Sciatic nerve (tissue), 2 donors: ENCODE data around the gene ATOSB. TPM values are rescaled to one million over a fixed set of nuclear protein-coding genes. Genes with fewer than 3 reads are reported as not detected.
"Not testable (repeated sequence)": the region's sequence is repeated elsewhere in the genome, so short reads cannot be mapped to it uniquely, and the experiment has no call there.

ENCODE experiments used
- ATAC-seq: fragments of 200-7000 bp; cut with Tn5 transposase; one replicate; pipeline ENCODE4 v1.9.1; 2020; ENCODE audit warnings: mild to moderate bottlenecking, moderate library complexity
- DNase-seq: peaks from one replicate; pipeline ENCODE4 v3.0.0-alpha.2; 2020; ENCODE audit warnings: low spot score
- intact Hi-C: fragments of 100-400 bp; cut with DNase I; formaldehyde crosslinking; loops from one replicate; pipeline ENCODE4 v1.14.2; 2022
- total RNA-seq: library from RNA; stranded (reverse); fragmentation: NEBNext Ultra II Directional; extraction: Animal tissue kit (Norgen Biotek cat#: 25700); gene quantifications from one replicate; pipeline ENCODE4 v1.2.1, GENCODE V29; 2021
- donor health status: DM: no; HTN: no; CAD: no.
- donor health status: DM: no; HTN: no; CAD: no.

ATOSB gene
- 15.9 TPM for total RNA-seq

GRCh38 chr9:35115680-35116538 is at the start of gene ATOSB:
ATOSB (minus strand) TSS chr9:35115862; CDS start chr9:35108274, 7,588 bp downstream.
- ATAC-seq (peak; percentile 82), DNase-seq (peak; percentile 97)
- intact Hi-C loops: loop anchor here (5.0 kb wide), 2 partner anchors 146 to 361 kb away; no protein-coding TSS in a partner anchor

GRCh38 chr9:35164711-35165110 is 49.0 kb upstream of the ATOSB start:
- no peak for DNase-seq
- no peak for ATAC-seq
- intact Hi-C loops: no loop called here

GRCh38 chr9:35163413-35163812 is 47.8 kb upstream of the ATOSB start:
- DNase-seq (no peak), ATAC-seq (no peak)
- intact Hi-C loops: no loop called here

- no peak for ATAC-seq
- DNase-seq: no peak
- intact Hi-C loops: no loop called here
Measured at GRCh38 chr9:35162605-35163315, 47.1 kb upstream of the ATOSB start.

GRCh38 chr9:35161713-35162604 is 46.3 kb upstream of the ATOSB start, which contains the start of gene UNC13B:
UNC13B (plus strand) TSS chr9:35162009; CDS start chr9:35162284, 275 bp downstream.
- DNase-seq (peak; percentile 97), ATAC-seq (peak; percentile 100)
- intact Hi-C loops: no loop called here

- intact Hi-C loops: no loop called here
Measured at GRCh38 chr9:35158501-35159280, 43.0 kb upstream of the ATOSB start.

GRCh38 chr9:35157836-35158235 is 42.2 kb upstream of the ATOSB start:
- intact Hi-C loops, DNase-seq, ATAC-seq: not testable (repeated sequence)

More at GRCh38 chr9:35158501-35159280, 43.0 kb upstream of the ATOSB start:
- ATAC-seq (no peak), DNase-seq (no peak)

GRCh38 chr9:35156781-35157180 is 41.1 kb upstream of the ATOSB start:
- intact Hi-C loops: no loop called here
- ATAC-seq: no peak

GRCh38 chr9:35152926-35153325 is 37.3 kb upstream of the ATOSB start:
- intact Hi-C loops: no loop called here
- no peak for ATAC-seq
- DNase-seq: no peak

More at GRCh38 chr9:35156781-35157180, 41.1 kb upstream of the ATOSB start:
- DNase-seq: no peak

- not testable (repeated sequence) for ATAC-seq, DNase-seq
- intact Hi-C loops: loop anchor here (10.0 kb wide), 1 partner anchor 127 kb away; no protein-coding TSS in a partner anchor
Measured at GRCh38 chr9:35147941-35148563, 32.4 kb upstream of the ATOSB start.

- ATAC-seq (no peak), DNase-seq (no peak)
- intact Hi-C loops: loop anchor here (10.0 kb wide), 1 partner anchor 133 kb away; no protein-coding TSS in a partner anchor
Measured at GRCh38 chr9:35142037-35142436, 26.4 kb upstream of the ATOSB start.

GRCh38 chr9:35140093-35140492 is 24.4 kb upstream of the ATOSB start:
- no peak for DNase-seq
- ATAC-seq: no peak
- intact Hi-C loops: loop anchor here (10.0 kb wide), 1 partner anchor 135 kb away; no protein-coding TSS in a partner anchor

GRCh38 chr9:35136866-35137265 is 21.2 kb upstream of the ATOSB start:
- intact Hi-C loops: no loop called here
- ATAC-seq (no peak), DNase-seq (no peak)

- no peak for ATAC-seq
- intact Hi-C loops: no loop called here
- no peak for DNase-seq
Measured at GRCh38 chr9:35135988-35136387, 20.3 kb upstream of the ATOSB start.

- intact Hi-C loops: no loop called here
- no peak for ATAC-seq
- no peak for DNase-seq
Measured at GRCh38 chr9:35134920-35135319, 19.3 kb upstream of the ATOSB start.

- intact Hi-C loops: loop anchor here (5.0 kb wide), 2 partner anchors 145 to 360 kb away; no protein-coding TSS in a partner anchor
- DNase-seq (peak; percentile 95), ATAC-seq (peak; percentile 87)
Measured at GRCh38 chr9:35116898-35117551, 1.4 kb upstream of the ATOSB start.

GRCh38 chr9:35116539-35116897 is 856 bp upstream of the ATOSB start:
- intact Hi-C loops: loop anchor here (5.0 kb wide), 2 partner anchors 146 to 361 kb away; no protein-coding TSS in a partner anchor
- ATAC-seq: peak; percentile 6
- no peak for DNase-seq
